Liver (tissue), 9 donors: ENCODE results near the gene MED29. TPM values are rescaled to one million over a fixed set of nuclear protein-coding genes. Genes with fewer than 3 reads are reported as not detected.

ENCODE experiments used
- DNase-seq: peaks from one replicate; pipeline ENCODE4 v3.0.0-alpha.2; 2017; ENCODE audit warnings: low spot score
- H3K27ac ChIP-seq, 2 donors: one replicate each; pipeline ENCODE4 v1.7.0; 2013; ENCODE audit warnings: inconsistent platforms in 2 of 2, low read length in 2 of 2, control low read depth in 1 of 2, low read depth in 1 of 2, mild to moderate bottlenecking in 1 of 2
- H3K27me3 ChIP-seq, 4 donors: one replicate each; pipeline versions ENCODE4 v1.6.1 to v1.7.0; 2013; ENCODE audit warnings: low read length in 3 of 4, inconsistent platforms in 1 of 4, mild to moderate bottlenecking in 1 of 4, moderate library complexity in 1 of 4; ENCODE audit not compliant: control insufficient read depth in 4 of 4, insufficient read depth in 4 of 4
- H3K36me3 ChIP-seq, 4 donors: one replicate each; pipeline versions ENCODE4 v1.6.1 to v1.7.0; 2013; ENCODE audit warnings: low read length in 3 of 4, mild to moderate bottlenecking in 3 of 4, low read depth in 1 of 4, moderate library complexity in 1 of 4; ENCODE audit not compliant: control insufficient read depth in 4 of 4, insufficient read depth in 3 of 4
- H3K4me1 ChIP-seq, 4 donors: one replicate each; pipeline versions ENCODE4 v1.6.1 to v1.7.0; 2013; ENCODE audit warnings: low read length in 3 of 4, mild to moderate bottlenecking in 3 of 4, moderate library complexity in 1 of 4; ENCODE audit not compliant: control insufficient read depth in 4 of 4, insufficient read depth in 4 of 4
- H3K4me3 ChIP-seq, 3 donors: one replicate each; pipeline versions ENCODE4 v1.6.1 to v1.7.0; 2013; ENCODE audit warnings: low read length in 3 of 3, control low read depth in 1 of 3, low read depth in 1 of 3, mild to moderate bottlenecking in 1 of 3
- H3K9ac ChIP-seq, 2 donors: one replicate each; pipeline ENCODE4 v1.7.0; 2013; ENCODE audit warnings: low read length in 2 of 2, mild to moderate bottlenecking in 2 of 2, moderate library complexity in 2 of 2, control low read depth in 1 of 2, low read depth in 1 of 2
- H3K9me3 ChIP-seq, 4 donors: one replicate each; pipeline versions ENCODE4 v1.6.1 to v1.7.0; 2013; ENCODE audit warnings: low read length in 3 of 4; ENCODE audit not compliant: control insufficient read depth in 4 of 4
- EGR1 ChIP-seq, 2 donors: IDR thresholded peaks; 2 replicates each; pipeline ENCODE4 v1.6.1; 2016 to 2018; ENCODE audit warnings: antibody characterized with exemption in 2 of 2, low read depth in 2 of 2
- FOXA1 ChIP-seq: IDR thresholded peaks from 2 replicates; pipeline ENCODE4 v1.6.1; 2016; ENCODE audit warnings: antibody characterized with exemption
- FOXA2 ChIP-seq: IDR thresholded peaks from 2 replicates; pipeline ENCODE4 v1.6.1; 2016; ENCODE audit warnings: antibody characterized with exemption
- GABPA ChIP-seq, 2 donors: IDR thresholded peaks in 1 of 2; conservative IDR thresholded peaks in 1 of 2; 2 replicates each; pipeline ENCODE4 v1.6.1; 2016; ENCODE audit warnings: antibody characterized with exemption in 2 of 2, mild to moderate bottlenecking in 1 of 2, moderate library complexity in 1 of 2
- HNF4A ChIP-seq, 2 donors: conservative IDR thresholded peaks; 2 replicates each; pipeline ENCODE4 v1.6.1; 2016; ENCODE audit warnings: antibody characterized with exemption in 2 of 2, mild to moderate bottlenecking in 2 of 2
- HNF4G ChIP-seq: IDR thresholded peaks from 2 replicates; pipeline ENCODE4 v1.6.1; 2016; ENCODE audit warnings: antibody characterized with exemption
- JUND ChIP-seq, 2 donors: IDR thresholded peaks; 2 replicates each; pipeline ENCODE4 v1.6.1; 2016; ENCODE audit warnings: antibody characterized with exemption in 2 of 2
- NR2F2 ChIP-seq: IDR thresholded peaks from 2 replicates; pipeline ENCODE4 v1.6.1; 2016; ENCODE audit warnings: antibody characterized with exemption
- RAD21 ChIP-seq, 2 donors: IDR thresholded peaks; 2 replicates each; pipeline ENCODE4 v1.6.1; 2016; ENCODE audit warnings: antibody characterized with exemption in 2 of 2, mild to moderate bottlenecking in 2 of 2
- REST ChIP-seq: IDR thresholded peaks from 2 replicates; pipeline ENCODE4 v1.6.1; 2016; ENCODE audit warnings: antibody characterized with exemption, mild to moderate bottlenecking
- RXRA ChIP-seq, 2 donors: IDR thresholded peaks; 2 replicates each; pipeline ENCODE4 v1.6.1; 2017 to 2018; ENCODE audit warnings: antibody characterized with exemption in 2 of 2, mild to moderate bottlenecking in 1 of 2
- SP1 ChIP-seq: IDR thresholded peaks from 2 replicates; pipeline ENCODE4 v1.6.1; 2018; ENCODE audit warnings: antibody characterized with exemption, mild to moderate bottlenecking
- TAF1 ChIP-seq: conservative IDR thresholded peaks from 2 replicates; pipeline ENCODE4 v1.6.1; 2016; ENCODE audit warnings: antibody characterized with exemption, mild to moderate bottlenecking
- YY1 ChIP-seq: IDR thresholded peaks from 2 replicates; pipeline ENCODE4 v1.6.1; 2016; ENCODE audit warnings: antibody characterized with exemption, mild to moderate bottlenecking
- WGBS: extraction: QIAGEN DNeasy Blood & Tissue Kit; methylation state at CpG from one replicate; pipeline ENCODE4 v1.1.7; 2013; 5-methylcytosine and 5-hydroxymethylcytosine counted together
- polyA plus RNA-seq, 2 donors: library from polyadenylated mRNA; stranded (reverse) in 1 of 2; unstranded in 1 of 2; fragments of 200-250 nt in 1 of 2; fragments of >200 nt in 1 of 2; fragmentation: Nextera tagmentation in 1 of 2; extraction: Ambion mirVana in 1 of 2; gene quantifications; one replicate each; pipeline versions ENCODE4 v1.2.1 to v1.2.3, GENCODE V29; 2013 to 2015
- total RNA-seq, 2 donors: library from RNA; depleted of rRNA; stranded (reverse); fragments of >200 nt; gene quantifications; one replicate each; pipeline ENCODE4 v1.2.3, GENCODE V29; 2014
- TF ChIP-seq, protein P1 (sequence below): IDR thresholded peaks from 2 replicates; pipeline ENCODE4 v1.6.1; 2016; ENCODE audit warnings: antibody characterized with exemption
- TF ChIP-seq, protein P2 (sequence below): fragments of 150-350 bp; IDR thresholded peaks from 2 replicates; pipeline ENCODE4 v1.5.1; 2017; ENCODE audit warnings: improper control_type of control experiment, low read depth, low read length; ENCODE audit not compliant: missing input control
- TF ChIP-seq, protein P3 (sequence below): IDR thresholded peaks from 2 replicates; pipeline ENCODE4 v1.6.1; 2016; ENCODE audit warnings: antibody characterized with exemption
- TF ChIP-seq, protein P4 (sequence below): IDR thresholded peaks from 2 replicates; pipeline ENCODE4 v1.6.1; 2016; ENCODE audit warnings: antibody characterized with exemption
- donor health status: healthy.
- donor health status: healthy.
- donor health status: healthy.
- donor health status: healthy.
- donor health status: healthy.

MED29 gene
- total and polyA plus RNA-seq, 4 donors, result 11.0 to 24.2 (median 17.4) TPM

GRCh38 chr19:39400061-39400460, 8.9 kb downstream of the MED29 start:
- H3K4me1 ChIP-seq, result peaks cover 21 to 47% (median 32%) of the 10 kb centered on the region in 4 donors

More at GRCh38 chr19:39400061-39400460, 8.9 kb downstream of the MED29 start:
- TF ChIP-seq FOXA1 (no peak), TAF1 (no peak), YY1 (no peak), GABPA (IDR thresholded peaks at IDR 0.05 in 1 of 2, conservative IDR thresholded peaks at IDR 0.05 in 1 of 2) (no peak), RAD21 (IDR thresholded peaks at IDR 0.05) (no peak), RXRA (IDR thresholded peaks at IDR 0.05) (no peak), JUND (IDR thresholded peaks at IDR 0.05) (no peak), HNF4G (no peak), NR2F2 (no peak), SP1 (no peak), HNF4A (conservative IDR thresholded peaks at IDR 0.05) (no peak), EGR1 (IDR thresholded peaks at IDR 0.05; ENCODE audit: low read depth in 2 of 2) (no peak), FOXA2 (no peak), REST (no peak)
- TF ChIP-seq, protein P1, sequence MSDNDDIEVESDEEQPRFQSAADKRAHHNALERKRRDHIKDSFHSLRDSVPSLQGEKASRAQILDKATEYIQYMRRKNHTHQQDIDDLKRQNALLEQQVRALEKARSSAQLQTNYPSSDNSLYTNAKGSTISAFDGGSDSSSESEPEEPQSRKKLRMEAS, result no peak
- TF ChIP-seq, protein P2, sequence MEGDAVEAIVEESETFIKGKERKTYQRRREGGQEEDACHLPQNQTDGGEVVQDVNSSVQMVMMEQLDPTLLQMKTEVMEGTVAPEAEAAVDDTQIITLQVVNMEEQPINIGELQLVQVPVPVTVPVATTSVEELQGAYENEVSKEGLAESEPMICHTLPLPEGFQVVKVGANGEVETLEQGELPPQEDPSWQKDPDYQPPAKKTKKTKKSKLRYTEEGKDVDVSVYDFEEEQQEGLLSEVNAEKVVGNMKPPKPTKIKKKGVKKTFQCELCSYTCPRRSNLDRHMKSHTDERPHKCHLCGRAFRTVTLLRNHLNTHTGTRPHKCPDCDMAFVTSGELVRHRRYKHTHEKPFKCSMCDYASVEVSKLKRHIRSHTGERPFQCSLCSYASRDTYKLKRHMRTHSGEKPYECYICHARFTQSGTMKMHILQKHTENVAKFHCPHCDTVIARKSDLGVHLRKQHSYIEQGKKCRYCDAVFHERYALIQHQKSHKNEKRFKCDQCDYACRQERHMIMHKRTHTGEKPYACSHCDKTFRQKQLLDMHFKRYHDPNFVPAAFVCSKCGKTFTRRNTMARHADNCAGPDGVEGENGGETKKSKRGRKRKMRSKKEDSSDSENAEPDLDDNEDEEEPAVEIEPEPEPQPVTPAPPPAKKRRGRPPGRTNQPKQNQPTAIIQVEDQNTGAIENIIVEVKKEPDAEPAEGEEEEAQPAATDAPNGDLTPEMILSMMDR, result no peak
- TF ChIP-seq, protein P3, sequence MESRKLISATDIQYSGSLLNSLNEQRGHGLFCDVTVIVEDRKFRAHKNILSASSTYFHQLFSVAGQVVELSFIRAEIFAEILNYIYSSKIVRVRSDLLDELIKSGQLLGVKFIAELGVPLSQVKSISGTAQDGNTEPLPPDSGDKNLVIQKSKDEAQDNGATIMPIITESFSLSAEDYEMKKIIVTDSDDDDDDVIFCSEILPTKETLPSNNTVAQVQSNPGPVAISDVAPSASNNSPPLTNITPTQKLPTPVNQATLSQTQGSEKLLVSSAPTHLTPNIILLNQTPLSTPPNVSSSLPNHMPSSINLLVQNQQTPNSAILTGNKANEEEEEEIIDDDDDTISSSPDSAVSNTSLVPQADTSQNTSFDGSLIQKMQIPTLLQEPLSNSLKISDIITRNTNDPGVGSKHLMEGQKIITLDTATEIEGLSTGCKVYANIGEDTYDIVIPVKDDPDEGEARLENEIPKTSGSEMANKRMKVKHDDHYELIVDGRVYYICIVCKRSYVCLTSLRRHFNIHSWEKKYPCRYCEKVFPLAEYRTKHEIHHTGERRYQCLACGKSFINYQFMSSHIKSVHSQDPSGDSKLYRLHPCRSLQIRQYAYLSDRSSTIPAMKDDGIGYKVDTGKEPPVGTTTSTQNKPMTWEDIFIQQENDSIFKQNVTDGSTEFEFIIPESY, result no peak
- TF ChIP-seq, protein P4, sequence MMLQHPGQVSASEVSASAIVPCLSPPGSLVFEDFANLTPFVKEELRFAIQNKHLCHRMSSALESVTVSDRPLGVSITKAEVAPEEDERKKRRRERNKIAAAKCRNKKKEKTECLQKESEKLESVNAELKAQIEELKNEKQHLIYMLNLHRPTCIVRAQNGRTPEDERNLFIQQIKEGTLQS, result no peak
- peaks cover 0 to 3% (median 0%) of the 10 kb centered on the region in 4 donors for H3K36me3 ChIP-seq
- no peak overlapping the region for H3K4me3 ChIP-seq
- no peak overlapping the region for H3K9ac ChIP-seq
- WGBS, result 94% methylated on average over 4 of the region's 4 CpGs
- no peak for DNase-seq
- peak overlapping the region; percentile 75 to 98 for H3K27ac ChIP-seq
- H3K27me3 ChIP-seq, result no peaks in the 10 kb centered on the region
- H3K9me3 ChIP-seq, result no peaks in the 10 kb centered on the region
